ENCODE measurements around the gene ZNF524.
A peak's percentile ranks its signal among the peaks of the same experiment; 100 is the strongest.

DNA sequence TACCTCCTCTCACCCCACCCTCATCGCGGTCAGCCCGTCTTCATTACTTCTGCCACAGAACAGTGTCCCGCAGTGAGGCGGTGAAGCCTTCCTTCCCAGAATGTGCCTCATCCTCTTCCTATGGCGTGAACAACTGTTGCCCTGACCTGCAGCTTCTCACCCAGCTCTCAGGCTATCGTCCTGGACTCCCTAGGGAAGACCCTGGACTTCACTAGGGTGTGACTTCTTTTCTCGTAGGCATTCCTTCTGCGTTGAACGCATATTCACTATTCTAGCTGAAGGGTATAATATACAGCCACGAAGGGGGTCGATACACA lies 6.3 kb downstream of the ZNF524 start:
- TF ChIP-seq, protein P1, sequence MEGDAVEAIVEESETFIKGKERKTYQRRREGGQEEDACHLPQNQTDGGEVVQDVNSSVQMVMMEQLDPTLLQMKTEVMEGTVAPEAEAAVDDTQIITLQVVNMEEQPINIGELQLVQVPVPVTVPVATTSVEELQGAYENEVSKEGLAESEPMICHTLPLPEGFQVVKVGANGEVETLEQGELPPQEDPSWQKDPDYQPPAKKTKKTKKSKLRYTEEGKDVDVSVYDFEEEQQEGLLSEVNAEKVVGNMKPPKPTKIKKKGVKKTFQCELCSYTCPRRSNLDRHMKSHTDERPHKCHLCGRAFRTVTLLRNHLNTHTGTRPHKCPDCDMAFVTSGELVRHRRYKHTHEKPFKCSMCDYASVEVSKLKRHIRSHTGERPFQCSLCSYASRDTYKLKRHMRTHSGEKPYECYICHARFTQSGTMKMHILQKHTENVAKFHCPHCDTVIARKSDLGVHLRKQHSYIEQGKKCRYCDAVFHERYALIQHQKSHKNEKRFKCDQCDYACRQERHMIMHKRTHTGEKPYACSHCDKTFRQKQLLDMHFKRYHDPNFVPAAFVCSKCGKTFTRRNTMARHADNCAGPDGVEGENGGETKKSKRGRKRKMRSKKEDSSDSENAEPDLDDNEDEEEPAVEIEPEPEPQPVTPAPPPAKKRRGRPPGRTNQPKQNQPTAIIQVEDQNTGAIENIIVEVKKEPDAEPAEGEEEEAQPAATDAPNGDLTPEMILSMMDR (IDR thresholded peaks at IDR 0.05): peak in 1 of 5 experiments; percentile 4
- TF ChIP-seq POLR2A (IDR thresholded peaks at IDR 0.05): no peak
- no peak for TF ChIP-seq EP300 (IDR thresholded peaks at IDR 0.05)

Data from tibial nerve (tissue), 4 donors.